Neural cell (in vitro differentiated cells): ENCODE measurements around the gene CDK12. TPM values are rescaled to one million over a fixed set of nuclear protein-coding genes. Genes with fewer than 3 reads are reported as not detected.
A peak's percentile ranks its signal among the peaks of the same experiment; 100 is the strongest.

Experiments used
- H2AFZ ChIP-seq: fragments of 200-600, 300-800 bp; sonication (generic), shearing (Covaris generic); 2 replicates; pipeline ENCODE4 v1.6.0; 2014; ENCODE audit warnings: low read depth, mild to moderate bottlenecking, antibody characterized with exemption, low read length, moderate library complexity
- H3F3A ChIP-seq: fragments of 200-600 bp; shearing (Covaris generic); 2 replicates; pipeline ENCODE4 v1.6.1; 2016; ENCODE audit warnings: mild to moderate bottlenecking, moderate library complexity, mixed read lengths, antibody characterized with exemption, low read length; ENCODE audit not compliant: insufficient read depth, poor library complexity, severe bottlenecking
- H3K27ac ChIP-seq: fragments of 200-600, 300-800 bp; sonication (generic), shearing (Covaris generic); 2 replicates; pipeline ENCODE4 v1.5.1; 2014; ENCODE audit warnings: mild to moderate bottlenecking, low read length, moderate library complexity
- H3K27me3 ChIP-seq: fragments of 300-800, 200-600 bp; sonication (generic), shearing (Covaris generic); 2 replicates; pipeline ENCODE4 v1.6.0; 2014; ENCODE audit warnings: mild to moderate bottlenecking, low read depth, low read length, moderate library complexity; ENCODE audit not compliant: insufficient read depth
- H3K36me3 ChIP-seq: fragments of 300-800, 200-600 bp; sonication (generic), shearing (Covaris generic); 2 replicates; pipeline ENCODE4 v1.5.1; 2014; ENCODE audit warnings: mild to moderate bottlenecking, antibody characterized with exemption, low read length, moderate library complexity; ENCODE audit not compliant: insufficient read depth
- H3K4me2 ChIP-seq: fragments of 300-800, 200-600 bp; sonication (generic), shearing (Covaris generic); 2 replicates; pipeline ENCODE4 v1.6.0; 2014; ENCODE audit warnings: mild to moderate bottlenecking, low read length
- H3K4me3 ChIP-seq: fragments of 300-800, 200-600 bp; sonication (generic), shearing (Covaris generic); 2 replicates; pipeline ENCODE4 v1.5.1; 2014; ENCODE audit warnings: mild to moderate bottlenecking, low read length, moderate library complexity
- H3K79me2 ChIP-seq: fragments of 200-600 bp; shearing (Covaris generic); replicated peaks from 2 replicates; pipeline ENCODE4 v1.6.0; 2014; ENCODE audit warnings: mild to moderate bottlenecking, low read length, moderate library complexity; ENCODE audit not compliant: insufficient read depth
- H3K9ac ChIP-seq: fragments of 300-800, 200-600 bp; sonication (generic), shearing (Covaris generic); 2 replicates; pipeline ENCODE4 v1.6.1; 2016; ENCODE audit warnings: mild to moderate bottlenecking, low read length, mixed read lengths
- H3K9me2 ChIP-seq: fragments of 200-600 bp; shearing (Covaris generic); 2 replicates; pipeline ENCODE4 v1.6.1; 2016; ENCODE audit warnings: mild to moderate bottlenecking, low read length, mixed read lengths; ENCODE audit not compliant: insufficient read depth
- H3K9me3 ChIP-seq: fragments of 200-600, 300-800 bp; sonication (generic), shearing (Covaris generic); 2 replicates; pipeline ENCODE4 v1.6.1; 2016; ENCODE audit warnings: mild to moderate bottlenecking, mixed run types, low read length, moderate library complexity, mixed read lengths
- H4K20me1 ChIP-seq: fragments of 200-600 bp; shearing (Covaris generic); 2 replicates; pipeline ENCODE4 v1.6.1; 2016; ENCODE audit warnings: mild to moderate bottlenecking, mixed run types; ENCODE audit not compliant: insufficient read depth
- EP300 ChIP-seq: fragments of 450-650 bp; conservative IDR thresholded peaks from 2 replicates; pipeline ENCODE4 v1.6.1; 2014; ENCODE audit warnings: antibody characterized with exemption, mild to moderate bottlenecking, moderate library complexity; ENCODE audit not compliant: poor library complexity, severe bottlenecking
- EZH2 ChIP-seq: fragments of 200-600, 300-800 bp; shearing (Covaris generic), sonication (generic); IDR thresholded peaks from 2 replicates; pipeline ENCODE4 v1.6.1; 2014; ENCODE audit warnings: antibody characterized with exemption, low read length, borderline replicate concordance, mild to moderate bottlenecking; ENCODE audit not compliant: insufficient read depth, poor library complexity, severe bottlenecking
- MXI1 ChIP-seq: fragments of 450-650 bp; conservative IDR thresholded peaks from 2 replicates; pipeline ENCODE4 v1.6.1; 2014; ENCODE audit warnings: antibody characterized with exemption, mild to moderate bottlenecking; ENCODE audit not compliant: poor library complexity, severe bottlenecking
- POLR2AphosphoS5 ChIP-seq: IDR thresholded peaks from 2 replicates; pipeline ENCODE4 v1.6.1; 2012
- RAD21 ChIP-seq: fragments of 450-650 bp; conservative IDR thresholded peaks from 2 replicates; pipeline ENCODE4 v1.6.1; 2014; ENCODE audit warnings: antibody characterized with exemption, mild to moderate bottlenecking, moderate library complexity
- SMC3 ChIP-seq: fragments of 450-650 bp; conservative IDR thresholded peaks from 2 replicates; pipeline ENCODE4 v1.6.1; 2014; ENCODE audit warnings: antibody characterized with exemption, mild to moderate bottlenecking, moderate library complexity; ENCODE audit not compliant: poor library complexity
- TAF1 ChIP-seq: IDR thresholded peaks from 2 replicates; pipeline ENCODE4 v1.6.1; 2012; ENCODE audit warnings: low read depth
- polyA plus RNA-seq: library from polyadenylated mRNA; depleted of rRNA; stranded (reverse); fragments of >200 nt; gene quantifications from 2 replicates; pipeline ENCODE4 v1.2.3, GENCODE V29; 2014
- TF ChIP-seq, protein P1 (sequence below): IDR thresholded peaks from 2 replicates; pipeline ENCODE4 v1.6.1; 2012; ENCODE audit warnings: borderline replicate concordance
- TF ChIP-seq, protein P2 (sequence below): fragments of 450-650 bp; IDR thresholded peaks from 2 replicates; pipeline ENCODE4 v1.5.1; 2014; ENCODE audit warnings: antibody characterized with exemption, mild to moderate bottlenecking, moderate library complexity; ENCODE audit not compliant: poor library complexity, severe bottlenecking

CDK12 gene
- polyA plus RNA-seq, 1 donor from 2014 or later: 10.4 TPM

DNA sequence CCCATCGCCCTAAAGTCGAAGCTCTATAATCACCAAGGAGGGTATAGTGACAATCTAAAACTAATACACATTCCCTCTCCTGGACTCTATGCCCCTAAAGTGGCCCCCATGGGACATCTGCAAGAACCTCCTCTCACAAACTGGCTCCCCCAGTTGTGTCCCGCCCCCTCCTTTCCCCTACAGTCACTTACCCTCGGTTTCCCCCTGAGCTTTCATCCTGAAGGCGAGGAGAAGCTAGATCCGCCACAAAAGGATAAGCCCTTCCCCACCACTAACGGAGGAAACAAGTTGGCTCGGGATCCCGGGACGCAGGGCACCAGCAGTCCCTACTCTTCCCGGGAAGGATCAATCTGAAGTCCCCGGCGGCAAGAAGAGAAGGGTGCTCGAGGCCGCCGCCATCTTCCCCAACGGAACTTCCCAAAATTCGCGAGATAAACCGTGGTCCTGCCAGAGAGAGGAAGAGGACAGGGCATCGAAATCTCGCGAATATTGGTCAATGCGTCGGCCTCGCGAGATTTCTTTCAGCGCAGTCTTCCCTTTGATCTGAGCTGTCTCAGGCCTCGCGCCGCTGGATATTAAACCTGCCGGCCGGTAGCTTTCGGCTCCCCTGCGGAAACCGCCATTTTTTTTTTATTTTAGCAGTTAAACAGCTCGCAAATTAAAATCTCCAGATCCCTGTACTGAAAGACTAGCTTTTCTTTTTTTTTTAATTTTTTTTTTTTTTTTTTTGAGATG, 10.3 kb upstream of the CDK12 start, which contains the start of gene MED1:
TSS of gene MED1 (minus strand) at position 417 of the 735 bp plus-strand sequence. CDS start at position 216, 201 bp downstream.
- Histone ChIP-seq H3K27ac (peak within 1 kb of the TSS; percentile 86), H3K4me2 (peak within 1 kb of the TSS; percentile 61), H3K9ac (peak within 1 kb of the TSS; percentile 87), H3K9me2 (no peaks in the 10 kb centered on the region), H3K9me3 (no peaks in the 10 kb centered on the region), H3K36me3 (no peaks in the 10 kb centered on the region), H4K20me1 (no peaks in the 10 kb centered on the region), H3K27me3 (no peaks in the 10 kb centered on the region), H3F3A (no peaks in the 10 kb centered on the region), H2AFZ (peak within 1 kb of the TSS; percentile 69), H3K4me3 (peak within 1 kb of the TSS; percentile 75), H3K79me2 (peaks cover 23% of the 10 kb centered on the region)
- TF ChIP-seq EZH2 (no peak), EP300 (no peak), MXI1 (peak; percentile 82), TAF1 (peak; percentile 95), POLR2AphosphoS5 (peak; percentile 86), SMC3 (no peak)
- TF ChIP-seq, protein P1, sequence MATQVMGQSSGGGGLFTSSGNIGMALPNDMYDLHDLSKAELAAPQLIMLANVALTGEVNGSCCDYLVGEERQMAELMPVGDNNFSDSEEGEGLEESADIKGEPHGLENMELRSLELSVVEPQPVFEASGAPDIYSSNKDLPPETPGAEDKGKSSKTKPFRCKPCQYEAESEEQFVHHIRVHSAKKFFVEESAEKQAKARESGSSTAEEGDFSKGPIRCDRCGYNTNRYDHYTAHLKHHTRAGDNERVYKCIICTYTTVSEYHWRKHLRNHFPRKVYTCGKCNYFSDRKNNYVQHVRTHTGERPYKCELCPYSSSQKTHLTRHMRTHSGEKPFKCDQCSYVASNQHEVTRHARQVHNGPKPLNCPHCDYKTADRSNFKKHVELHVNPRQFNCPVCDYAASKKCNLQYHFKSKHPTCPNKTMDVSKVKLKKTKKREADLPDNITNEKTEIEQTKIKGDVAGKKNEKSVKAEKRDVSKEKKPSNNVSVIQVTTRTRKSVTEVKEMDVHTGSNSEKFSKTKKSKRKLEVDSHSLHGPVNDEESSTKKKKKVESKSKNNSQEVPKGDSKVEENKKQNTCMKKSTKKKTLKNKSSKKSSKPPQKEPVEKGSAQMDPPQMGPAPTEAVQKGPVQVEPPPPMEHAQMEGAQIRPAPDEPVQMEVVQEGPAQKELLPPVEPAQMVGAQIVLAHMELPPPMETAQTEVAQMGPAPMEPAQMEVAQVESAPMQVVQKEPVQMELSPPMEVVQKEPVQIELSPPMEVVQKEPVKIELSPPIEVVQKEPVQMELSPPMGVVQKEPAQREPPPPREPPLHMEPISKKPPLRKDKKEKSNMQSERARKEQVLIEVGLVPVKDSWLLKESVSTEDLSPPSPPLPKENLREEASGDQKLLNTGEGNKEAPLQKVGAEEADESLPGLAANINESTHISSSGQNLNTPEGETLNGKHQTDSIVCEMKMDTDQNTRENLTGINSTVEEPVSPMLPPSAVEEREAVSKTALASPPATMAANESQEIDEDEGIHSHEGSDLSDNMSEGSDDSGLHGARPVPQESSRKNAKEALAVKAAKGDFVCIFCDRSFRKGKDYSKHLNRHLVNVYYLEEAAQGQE: peak; percentile 76

- Histone ChIP-seq H4K20me1 (no peaks in the 10 kb centered on the region), H2AFZ (no peak overlapping the region)
Observed at GRCh38 chr17:39455919-39456318, 5.4 kb upstream of the CDK12 start.

More at GRCh38 chr17:39455919-39456318, 5.4 kb upstream of the CDK12 start:
- H3F3A ChIP-seq: no peaks in the 10 kb centered on the region
- no peak for TF ChIP-seq SMC3
- no peak for TF ChIP-seq MXI1
- TF ChIP-seq POLR2AphosphoS5: no peak
- TF ChIP-seq EZH2: no peak
- TF ChIP-seq EP300: no peak
- TF ChIP-seq, protein P1: no peak
- TF ChIP-seq TAF1: no peak
- TF ChIP-seq RAD21: no peak
- TF ChIP-seq, protein P2, sequence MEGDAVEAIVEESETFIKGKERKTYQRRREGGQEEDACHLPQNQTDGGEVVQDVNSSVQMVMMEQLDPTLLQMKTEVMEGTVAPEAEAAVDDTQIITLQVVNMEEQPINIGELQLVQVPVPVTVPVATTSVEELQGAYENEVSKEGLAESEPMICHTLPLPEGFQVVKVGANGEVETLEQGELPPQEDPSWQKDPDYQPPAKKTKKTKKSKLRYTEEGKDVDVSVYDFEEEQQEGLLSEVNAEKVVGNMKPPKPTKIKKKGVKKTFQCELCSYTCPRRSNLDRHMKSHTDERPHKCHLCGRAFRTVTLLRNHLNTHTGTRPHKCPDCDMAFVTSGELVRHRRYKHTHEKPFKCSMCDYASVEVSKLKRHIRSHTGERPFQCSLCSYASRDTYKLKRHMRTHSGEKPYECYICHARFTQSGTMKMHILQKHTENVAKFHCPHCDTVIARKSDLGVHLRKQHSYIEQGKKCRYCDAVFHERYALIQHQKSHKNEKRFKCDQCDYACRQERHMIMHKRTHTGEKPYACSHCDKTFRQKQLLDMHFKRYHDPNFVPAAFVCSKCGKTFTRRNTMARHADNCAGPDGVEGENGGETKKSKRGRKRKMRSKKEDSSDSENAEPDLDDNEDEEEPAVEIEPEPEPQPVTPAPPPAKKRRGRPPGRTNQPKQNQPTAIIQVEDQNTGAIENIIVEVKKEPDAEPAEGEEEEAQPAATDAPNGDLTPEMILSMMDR: no peak
- no peaks in the 10 kb centered on the region for H3K9me3 ChIP-seq
- H3K79me2 ChIP-seq: peaks cover 2% of the 10 kb centered on the region
- no peaks in the 10 kb centered on the region for H3K27me3 ChIP-seq
- no peak overlapping the region for H3K4me3 ChIP-seq
- H3K9ac ChIP-seq: no peak overlapping the region
- H3K36me3 ChIP-seq: no peaks in the 10 kb centered on the region
- H3K9me2 ChIP-seq: no peaks in the 10 kb centered on the region
- H3K4me2 ChIP-seq: no peak overlapping the region
- H3K27ac ChIP-seq: no peak overlapping the region
